GM19395 (cell line): ENCODE data around the gene NARF.

ENCODE experiments used
- ATAC-seq: cut with Tn5 transposase; IDR thresholded peaks from one replicate; pipeline ENCODE4 v1.9.1; 2021; ENCODE audit warnings: mild to moderate bottlenecking, moderate library complexity; ENCODE audit not compliant: unreplicated experiment

NARF gene

DNA sequence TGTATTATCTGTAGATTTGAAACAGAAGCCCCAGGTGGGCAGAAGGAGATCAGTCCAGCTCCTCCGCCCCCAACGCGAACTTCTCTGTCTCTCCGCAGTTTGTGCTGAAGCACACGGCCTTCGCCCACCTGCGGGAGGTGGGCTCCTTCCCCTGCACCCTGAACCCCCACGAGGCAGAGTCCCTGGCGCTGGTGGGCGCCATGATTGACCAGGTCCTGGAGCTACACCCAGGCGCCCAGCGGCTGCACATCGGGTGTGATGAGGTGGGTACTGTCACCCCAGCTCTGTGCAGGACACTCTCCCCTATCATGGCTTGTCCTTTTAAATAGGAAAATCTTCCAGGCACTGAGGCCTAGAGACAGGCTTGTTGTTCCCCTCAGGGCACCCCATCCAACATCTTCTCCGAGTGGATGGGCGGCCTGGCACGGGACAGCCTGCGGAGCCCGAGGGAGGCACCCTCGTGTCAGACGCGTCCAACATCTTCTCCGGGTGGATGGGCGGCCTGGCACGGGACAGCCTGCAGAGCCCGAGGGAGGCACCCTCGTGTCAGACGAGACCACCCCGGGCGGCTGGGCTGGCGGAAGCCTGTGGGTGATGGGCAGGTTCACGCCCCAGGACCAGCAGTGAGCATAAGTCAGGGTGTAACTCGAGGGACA lies 24.9 kb upstream of the NARF start:
- ATAC-seq, result no peak

DNA sequence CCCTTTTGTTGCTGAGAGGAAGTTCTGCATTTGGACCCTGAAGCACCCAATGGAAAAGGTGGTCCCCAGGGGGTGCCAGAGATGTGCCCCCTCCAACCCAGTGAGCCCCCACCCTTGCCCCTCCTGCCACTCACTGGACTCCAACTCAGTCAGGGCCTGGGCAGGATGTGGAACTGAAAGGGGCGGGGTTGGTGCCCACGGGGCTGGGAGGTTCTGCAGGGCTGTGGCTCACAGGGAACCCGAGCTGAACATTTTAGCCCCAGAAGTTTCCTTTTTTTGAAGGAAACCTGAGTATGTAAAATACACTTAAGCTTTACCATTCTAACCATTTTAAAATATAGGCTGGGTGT lies 24.4 kb upstream of the NARF start:
- ATAC-seq, result no peak

DNA sequence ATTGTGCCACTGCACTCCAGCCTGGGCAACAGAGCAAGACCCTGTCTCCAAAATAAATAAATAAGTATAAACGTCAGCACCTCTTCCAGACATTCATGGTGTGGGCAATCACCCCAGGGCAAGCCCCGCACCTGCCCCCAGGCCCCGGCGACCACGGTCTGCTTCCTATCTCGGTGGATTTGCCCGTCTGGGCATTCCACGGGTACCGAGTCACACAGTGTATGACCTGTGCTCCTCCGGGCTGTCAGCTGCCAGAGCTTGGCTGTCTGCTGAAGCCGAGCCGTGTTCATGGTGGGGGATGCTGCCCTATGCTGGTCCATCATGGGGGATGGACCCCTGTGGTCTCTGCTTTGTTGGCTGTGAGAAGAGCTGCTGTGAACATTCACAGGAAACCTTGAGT lies 23.4 kb upstream of the NARF start:
- ATAC-seq, result no peak

DNA sequence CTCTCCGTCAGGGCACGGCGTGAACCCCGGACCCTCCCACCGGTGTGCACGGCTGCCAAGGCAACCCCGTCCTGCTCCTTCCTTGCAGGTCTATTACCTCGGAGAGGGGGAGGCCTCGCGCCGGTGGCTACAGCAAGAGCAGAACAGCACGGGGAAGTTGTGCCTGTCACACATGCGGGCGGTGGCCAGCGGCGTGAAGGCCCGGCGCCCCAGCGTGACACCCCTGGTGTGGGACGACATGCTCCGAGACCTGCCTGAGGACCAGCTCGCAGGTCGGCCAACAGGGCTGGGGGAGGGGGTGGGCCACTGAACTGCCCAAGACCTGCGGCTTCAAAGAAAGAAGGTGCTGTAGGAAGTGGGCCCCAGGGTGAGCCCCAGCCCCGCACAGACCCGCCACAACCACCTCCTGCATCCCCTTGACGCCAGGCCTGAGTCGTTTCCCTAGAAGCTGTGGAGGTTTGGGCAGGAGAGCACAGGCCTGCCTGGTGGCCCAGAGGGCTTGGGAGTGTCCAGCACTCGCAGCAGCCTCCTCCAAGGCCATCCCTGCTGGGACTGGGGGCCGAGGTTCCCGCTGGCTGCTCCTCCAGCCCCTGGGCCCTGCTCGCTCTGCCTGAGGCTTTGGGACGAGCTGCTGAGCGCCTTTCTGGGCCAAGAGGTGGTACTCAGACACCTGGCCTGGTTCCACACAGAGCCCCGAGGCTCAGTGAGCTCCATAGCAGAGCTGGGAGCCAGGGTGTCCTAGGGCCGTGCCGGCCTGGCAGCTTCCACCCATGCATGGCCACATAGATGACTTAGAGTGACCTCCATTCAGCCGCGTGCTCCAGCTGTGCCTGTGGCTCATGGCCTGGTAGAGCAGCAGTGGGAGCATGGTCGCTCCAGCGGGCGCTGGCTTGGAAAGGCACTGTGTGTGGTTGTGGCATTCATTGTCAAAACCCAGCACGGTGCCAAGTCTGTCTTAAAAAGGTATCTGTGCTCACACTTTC lies 22.6 kb upstream of the NARF start:
- no peak for ATAC-seq

DNA sequence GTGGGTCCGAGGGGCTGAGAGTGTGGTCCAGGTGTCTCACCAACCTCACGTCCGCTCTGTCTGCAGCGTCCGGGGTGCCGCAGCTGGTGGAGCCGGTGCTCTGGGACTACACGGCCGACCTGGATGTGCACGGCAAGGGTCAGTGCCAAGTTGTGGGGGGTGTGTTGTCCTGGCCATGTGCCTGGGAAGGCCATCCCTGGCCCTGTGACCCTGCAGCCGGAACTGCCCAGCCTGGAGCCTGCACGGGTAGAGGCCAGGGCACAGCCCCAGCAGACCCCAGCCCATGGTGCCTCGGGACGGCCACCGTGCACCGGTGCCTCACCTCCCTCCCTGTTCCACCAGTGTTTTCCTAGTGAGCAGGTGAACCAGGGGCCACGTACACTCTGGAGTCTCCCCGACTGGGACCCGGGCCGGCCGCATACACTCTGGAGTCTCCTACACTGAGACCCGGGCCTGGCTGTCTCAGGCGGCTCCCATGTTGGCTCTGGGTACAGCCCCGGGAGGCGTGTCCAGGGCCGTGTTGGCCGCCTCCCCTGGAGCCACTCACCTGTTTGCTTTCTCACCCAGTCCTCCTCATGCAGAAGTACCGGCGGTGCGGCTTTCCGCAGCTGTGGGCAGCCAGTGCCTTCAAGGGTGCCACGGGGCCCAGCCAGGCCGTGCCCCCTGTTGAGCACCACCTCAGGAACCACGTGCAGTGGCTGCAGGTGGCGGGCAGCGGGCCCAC lies 21.8 kb upstream of the NARF start:
- no peak for ATAC-seq

DNA sequence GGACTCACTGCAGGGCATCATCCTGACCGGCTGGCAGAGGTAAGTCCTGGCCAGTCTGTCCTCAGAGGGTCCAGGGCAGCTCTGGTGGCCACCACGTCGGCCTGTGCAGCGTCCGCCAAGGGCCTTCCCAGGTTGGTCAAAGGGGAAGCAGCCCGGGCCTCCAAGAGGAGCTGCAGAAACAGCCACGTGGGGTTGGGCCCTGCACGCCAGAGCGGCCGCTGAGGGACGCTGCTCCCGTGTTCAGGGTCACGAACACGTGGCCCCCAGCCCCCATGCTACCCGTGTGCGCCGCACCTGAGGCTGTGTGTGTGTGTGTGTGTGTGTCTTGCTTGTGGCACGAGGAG lies 21.2 kb upstream of the NARF start:
- ATAC-seq, result no peak

DNA sequence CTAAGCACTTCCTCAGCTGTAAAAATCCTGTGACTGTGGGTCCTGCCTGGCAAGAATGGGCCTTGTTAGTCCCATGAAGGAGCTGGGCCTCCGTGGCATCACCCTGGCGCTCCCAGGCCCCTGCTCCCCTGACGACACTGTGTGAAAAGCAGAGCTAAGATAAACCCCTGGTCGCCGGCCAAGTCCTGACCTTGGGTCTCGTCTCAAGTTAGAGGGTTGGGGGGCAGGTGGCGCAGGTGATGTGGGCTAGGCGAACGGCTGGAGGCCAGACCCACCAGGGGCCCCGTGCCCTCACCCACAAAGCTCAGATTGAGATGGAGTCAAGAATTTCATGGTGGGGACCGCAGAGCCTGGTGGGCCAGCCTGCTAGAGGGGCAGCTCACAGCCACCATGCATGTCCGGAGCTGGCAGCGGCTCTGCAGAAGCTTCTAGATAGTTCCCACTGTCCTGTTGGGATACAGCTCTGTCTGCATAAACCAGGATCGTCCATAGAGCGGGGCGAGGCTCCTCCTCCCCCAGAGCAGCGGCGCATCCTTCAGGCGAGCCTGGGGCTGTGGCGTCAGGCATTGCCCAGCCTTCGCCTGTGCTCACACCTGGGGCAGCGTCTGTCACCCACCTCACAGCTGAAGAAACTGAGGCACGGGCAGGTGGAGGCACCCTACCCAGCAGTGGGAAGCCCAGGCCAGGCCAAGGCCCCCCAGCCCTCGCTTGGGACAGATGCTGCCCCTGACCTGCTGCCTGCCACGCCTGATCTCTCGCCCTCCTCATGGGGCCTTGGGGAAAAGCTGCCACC lies 19.9 kb upstream of the NARF start:
- no peak for ATAC-seq

DNA sequence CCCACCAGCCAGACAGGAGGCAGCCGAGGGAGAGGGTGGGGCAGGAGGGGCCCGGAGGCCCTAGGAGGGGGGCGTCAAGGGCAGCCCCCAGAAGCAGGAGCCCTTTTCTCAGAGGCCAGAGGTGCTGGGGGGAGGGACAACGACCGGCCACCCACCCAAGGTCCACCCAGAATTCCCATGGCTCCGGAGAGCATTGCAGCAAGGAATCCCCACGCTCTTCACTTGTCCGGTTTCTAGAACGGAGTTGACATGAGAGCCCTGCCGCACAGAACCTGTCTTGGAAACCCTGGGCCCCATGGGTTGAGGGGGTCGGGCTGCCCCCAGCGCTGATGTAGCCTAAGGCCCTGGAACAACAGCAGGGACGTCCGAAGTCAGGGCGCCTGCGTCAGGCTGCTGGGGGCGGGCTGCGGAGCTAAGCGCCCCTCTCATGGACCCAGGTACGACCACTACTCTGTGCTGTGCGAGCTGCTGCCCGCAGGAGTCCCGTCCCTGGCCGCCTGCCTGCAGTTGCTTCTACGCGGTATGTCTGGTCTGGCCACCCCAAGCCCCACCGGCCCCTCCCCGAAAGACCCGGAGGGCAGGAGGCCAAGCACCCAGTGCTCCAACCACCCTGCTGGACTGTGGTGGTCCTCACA lies 19.2 kb upstream of the NARF start:
- ATAC-seq, result no peak

DNA sequence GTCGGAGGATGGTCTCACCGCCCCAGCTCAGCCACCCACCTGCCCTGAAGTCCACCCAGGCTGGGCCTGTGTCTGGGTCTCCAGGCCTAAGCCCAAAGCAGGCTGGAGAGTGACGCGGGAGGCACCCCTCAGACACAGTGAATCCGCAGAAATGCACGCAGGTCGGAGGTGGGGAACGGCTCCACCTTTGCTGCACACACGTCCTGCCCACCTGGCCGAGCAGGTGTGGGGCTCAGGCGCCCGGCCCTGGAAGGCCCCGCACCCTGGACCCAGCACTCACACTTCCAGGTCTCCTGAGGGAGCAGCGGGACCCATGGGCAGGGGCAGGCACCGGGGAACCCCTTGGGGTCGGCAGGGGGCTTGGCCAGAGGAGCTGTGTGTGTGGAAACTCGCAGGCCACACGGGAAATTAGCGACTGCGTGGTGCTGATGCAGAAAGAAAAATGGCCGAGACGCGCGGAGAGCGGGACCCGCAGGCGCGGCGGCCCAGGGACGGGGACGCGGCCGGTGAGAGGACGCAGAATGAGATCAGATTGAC lies 18.6 kb upstream of the NARF start:
- ATAC-seq, result no peak

DNA sequence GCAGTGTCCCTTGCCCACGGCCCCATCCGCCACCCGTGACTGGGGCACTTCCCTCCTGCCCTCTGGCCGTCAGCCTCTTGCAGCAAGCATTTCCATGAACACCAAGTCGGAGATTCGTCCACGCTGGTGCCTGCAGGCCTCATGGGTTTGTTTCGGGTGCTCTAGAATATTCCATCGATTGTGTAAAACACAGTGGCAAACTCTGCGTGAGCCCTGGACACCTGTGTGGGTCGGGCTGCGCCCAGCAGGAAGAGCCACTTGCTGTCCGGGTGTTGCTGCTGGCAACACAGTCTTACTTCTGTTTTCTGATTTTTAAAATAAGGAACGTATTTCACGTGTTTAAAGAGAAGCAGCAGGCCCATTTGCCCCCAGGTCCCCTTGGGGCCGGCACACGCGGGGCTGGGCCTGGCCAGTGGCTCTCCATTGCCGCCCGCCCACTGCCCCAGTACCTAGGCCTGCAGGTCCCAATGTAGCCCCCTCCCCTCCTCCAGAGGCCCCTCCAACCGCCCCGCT lies 18.0 kb upstream of the NARF start:
- no peak for ATAC-seq

DNA sequence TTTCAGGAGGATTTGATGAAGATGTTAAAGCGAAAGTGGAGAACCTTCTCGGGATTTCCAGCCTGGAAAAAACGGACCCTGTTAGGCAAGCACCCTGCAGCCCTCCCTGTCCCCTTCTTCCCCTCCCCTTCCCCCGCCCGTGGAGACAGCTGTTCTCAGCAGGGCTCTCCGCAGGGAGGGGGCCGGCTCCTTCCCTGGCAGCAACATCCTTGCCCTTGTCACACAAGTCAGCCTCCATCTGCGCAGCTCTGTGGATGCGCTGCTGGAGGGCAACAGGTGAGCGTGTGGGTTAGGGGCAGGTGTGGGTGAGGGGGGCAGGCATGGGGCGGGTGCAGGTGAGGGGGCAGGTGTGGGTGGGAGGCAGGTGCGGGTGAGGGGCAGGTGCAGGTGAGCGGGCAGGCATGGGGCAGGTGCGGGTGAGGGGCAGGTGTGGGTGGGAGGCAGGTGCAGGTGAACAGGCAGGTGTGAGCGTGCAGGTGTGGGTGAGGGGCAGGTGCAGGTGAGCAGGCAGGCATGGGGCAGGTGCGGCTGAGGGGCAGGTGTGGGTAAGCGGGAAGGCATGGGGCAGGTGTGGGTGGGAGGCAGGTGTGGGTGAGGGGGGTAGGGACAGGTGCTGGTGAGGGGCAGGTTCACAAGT lies 17.4 kb upstream of the NARF start:
- ATAC-seq, result no peak

DNA sequence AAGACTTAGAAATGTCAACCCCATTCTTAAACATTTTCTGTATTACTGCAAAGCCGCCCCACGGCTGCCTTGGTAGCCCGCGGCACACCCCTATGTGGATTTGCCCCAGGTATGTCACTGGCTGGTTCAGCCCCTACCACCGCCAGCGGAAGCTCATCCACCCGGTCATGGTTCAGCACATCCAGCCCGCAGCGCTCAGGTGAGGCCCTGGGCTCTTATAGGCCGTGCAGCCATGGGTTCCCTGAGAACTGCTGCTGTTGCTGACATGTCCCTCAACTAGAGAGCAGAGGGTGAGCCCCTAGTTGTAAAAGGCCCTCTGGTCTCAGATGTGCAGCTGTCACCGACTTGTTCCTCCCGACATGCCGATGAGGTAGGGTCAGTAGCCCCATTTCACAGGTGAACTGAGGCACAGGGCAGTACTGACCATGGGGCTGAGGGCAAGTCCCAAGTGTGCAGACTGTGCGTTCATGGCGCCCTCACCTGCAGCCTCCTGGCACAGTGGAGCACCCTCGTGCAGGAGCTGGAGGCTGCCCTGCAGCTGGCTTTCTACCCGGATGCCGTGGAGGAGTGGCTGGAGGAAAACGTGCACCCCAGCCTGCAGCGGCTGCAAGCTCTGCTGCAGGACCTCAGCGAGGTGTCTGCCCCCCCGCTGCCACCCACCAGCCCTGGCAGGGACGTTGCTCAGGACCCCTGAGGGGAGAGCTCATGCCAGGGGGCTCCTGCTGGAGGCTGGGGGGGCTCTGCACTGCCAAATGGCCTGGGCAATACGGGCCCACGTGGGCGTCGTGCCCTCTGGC lies 16.7 kb upstream of the NARF start:
- ATAC-seq, result no peak

DNA sequence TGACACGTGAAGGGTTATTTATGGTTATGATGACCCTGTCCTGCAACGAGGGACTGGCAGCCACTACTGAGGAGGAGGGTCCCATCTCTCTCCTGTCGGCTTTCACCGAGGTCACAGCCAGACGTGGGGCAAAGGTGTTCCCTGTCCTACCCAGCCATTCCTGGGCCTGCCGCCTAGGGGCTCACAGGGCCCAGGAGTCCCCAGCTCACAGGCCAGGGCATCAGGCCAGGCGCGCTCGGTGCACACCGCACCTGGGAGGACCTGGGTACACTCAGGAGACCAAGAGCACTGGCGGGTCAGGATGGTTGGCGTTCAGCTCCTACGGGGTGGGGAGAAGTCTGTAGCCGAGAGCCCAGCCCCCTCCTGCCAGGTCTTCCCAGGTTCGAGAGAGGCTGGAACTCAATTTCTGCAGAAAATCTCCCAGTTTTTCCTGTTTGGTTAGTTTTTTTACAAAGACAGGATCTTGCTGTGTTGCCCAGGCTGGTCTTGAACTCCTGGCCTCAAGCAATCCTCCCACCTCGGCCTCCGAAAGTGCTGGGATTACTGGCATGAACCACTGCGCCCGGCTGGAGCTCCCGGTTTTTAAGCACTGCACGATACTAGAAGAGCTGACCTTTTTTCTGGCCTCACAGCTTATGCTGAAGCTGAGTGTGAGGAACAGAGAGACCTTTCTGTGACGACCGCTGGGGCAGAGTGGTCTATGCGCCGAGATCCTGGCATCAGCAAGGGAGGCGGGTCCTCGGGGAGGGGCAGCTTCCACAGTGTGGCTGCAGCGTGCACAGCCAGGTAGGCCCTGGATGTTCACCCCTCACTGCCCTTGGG lies 15.7 kb upstream of the NARF start:
- ATAC-seq, result no peak

DNA sequence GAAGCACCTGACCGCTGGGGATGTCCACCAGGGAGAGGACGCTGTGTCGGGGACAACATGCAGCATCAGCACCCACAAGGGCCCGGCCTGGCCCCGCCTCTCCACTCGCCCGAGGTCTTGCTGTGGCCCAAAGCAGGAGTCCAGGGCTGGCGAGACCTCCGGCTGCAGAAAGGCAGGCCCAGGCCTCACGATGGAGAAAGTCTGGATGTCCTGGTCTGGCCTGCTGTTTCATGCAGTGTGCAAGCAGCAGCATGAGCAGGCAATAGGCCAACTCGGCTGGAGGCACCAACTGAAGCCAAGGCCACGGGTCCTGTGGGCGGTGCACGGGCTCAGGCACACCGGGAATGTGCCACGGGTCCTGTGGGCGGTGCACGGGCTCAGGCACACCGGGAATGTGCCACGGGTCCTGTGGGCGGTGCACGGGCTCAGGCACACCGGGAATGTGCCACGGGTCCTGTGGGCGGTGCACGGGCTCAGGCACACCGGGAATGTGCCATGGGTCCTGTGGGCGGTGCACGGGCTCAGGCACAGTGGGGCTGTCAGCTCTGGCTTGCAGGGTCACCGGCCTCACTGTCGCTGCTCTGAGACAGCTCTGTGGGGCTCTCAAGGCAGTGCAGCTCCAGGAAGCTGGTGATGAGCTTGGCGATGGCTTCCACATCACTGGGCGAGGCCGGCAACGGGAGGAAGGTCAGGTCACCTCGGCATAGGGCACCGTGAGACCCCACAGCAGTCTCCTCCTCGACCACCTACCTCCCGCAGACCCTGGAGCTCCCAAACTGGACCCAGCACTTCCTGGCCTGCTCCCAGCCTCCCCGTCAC lies 14.9 kb upstream of the NARF start:
- ATAC-seq, result no peak

DNA sequence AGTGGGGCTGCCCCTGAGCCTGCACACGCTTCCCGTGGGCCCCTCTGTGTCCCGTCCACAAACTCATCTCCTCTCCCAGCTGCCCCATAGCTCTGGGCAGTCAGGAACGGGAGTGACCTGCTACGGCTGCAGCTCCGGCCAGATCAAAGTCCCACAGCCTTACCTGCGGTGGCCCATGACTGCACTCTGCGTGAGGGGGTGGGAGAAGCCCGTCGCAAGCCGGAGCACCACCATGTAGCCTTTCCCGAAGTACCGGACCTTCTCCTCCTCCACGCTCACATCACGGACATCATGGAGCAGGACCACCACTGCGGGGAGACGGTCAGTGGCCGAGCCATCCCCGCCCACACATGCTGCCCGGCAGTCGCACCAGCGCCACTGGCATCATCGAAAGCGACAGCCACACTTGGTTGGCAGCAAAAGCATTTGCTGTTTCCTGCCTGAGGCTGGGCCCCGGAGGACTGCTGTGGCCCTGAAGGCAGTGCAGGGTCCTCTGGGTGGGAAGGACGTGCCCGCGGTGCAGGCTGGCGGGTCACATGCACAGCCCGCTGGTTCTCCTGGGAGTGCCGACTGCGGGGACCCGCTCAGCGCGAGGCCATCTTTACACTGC lies 14.2 kb upstream of the NARF start:
- ATAC-seq, result no peak

DNA sequence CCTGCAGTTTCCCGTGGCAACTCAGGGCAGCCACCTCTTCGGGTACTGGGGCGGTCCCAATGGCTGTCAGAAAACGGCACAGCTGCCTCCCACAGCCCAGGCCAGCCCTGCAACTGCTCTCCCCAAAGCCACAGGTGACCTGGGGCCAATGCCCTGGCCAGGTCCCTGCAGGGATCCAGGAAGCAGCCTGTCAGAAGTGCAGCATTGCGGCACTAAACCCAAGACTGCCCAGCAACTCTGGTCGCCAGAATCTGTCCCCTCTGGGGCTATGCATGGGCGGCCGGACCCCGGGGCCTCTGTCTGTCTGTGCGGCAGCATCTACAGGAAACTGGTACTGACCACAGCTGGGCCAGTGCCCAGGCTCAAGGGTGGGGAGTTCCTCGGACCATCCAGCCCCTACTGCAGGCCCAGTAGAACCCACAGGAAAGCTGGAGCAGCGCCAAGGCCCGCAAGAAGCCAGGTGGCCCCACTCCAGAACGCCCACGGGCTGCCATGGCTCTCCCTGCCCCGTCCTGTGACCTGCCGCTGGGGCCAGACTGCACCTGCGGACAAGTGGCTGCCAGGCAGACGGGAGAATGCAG lies 13.5 kb upstream of the NARF start:
- ATAC-seq, result no peak
